NCI-H128 (cell line): Measurements from ENCODE around the gene GOLGA6D.
"Not testable (repeated sequence)": the region's sequence is repeated elsewhere in the genome, so short reads cannot be mapped to it uniquely, and the experiment has no call there.

Source experiments
- DNase-seq: peaks from one replicate; lab custom pipeline; 2025; ENCODE audit not compliant: unreplicated experiment; lab: John Stamatoyannopoulos, UW

GOLGA6D gene

GRCh38 chr15:75275617-75276016, 7.0 kb upstream of the GOLGA6D start:
- DNase-seq, result not testable (repeated sequence)

DNA sequence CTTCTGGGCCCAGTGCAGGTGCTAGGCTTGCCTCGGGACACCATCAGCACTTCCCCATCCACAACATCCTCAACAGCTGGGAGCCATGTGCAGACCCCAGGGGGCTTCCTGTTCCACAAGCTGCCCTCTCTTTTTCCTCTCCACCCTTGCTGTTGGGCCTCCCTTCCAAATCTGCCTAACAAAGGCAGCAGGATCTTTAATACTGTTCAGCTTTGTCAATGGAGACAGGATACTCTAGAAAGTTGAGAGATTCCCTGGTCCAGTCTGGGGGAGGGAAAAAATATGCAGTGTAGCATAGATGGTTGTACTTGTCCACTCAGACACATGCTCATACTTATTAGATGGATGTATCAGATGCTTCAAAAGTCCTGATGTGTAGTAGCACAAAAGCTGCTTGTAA, 4.1 kb upstream of the GOLGA6D start:
- DNase-seq, result not testable (repeated sequence)

GRCh38 chr15:75284152-75284551, 1.5 kb downstream of the GOLGA6D start:
- DNase-seq, result not testable (repeated sequence)

DNA sequence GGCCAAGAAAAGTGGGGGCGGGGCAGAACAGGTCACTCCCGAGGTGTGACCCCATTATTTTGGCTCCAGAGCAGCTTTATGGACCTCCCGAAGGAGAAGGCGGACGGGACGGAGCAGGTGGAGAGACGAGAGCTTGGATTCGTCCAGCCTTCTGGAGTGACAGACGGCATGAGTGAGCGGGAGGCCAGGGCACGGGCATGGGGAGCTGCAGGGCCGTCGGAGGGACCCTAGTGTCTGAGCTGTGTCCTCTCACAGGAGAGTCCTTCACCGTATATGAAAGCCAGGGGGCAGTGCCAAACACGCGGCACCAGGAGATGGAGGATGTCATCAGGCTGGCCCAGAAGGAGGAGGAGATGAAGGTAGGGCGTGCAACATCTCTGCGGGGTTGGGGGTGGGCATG, 11.0 kb downstream of the GOLGA6D start:
- DNase-seq, result not testable (repeated sequence)

DNA sequence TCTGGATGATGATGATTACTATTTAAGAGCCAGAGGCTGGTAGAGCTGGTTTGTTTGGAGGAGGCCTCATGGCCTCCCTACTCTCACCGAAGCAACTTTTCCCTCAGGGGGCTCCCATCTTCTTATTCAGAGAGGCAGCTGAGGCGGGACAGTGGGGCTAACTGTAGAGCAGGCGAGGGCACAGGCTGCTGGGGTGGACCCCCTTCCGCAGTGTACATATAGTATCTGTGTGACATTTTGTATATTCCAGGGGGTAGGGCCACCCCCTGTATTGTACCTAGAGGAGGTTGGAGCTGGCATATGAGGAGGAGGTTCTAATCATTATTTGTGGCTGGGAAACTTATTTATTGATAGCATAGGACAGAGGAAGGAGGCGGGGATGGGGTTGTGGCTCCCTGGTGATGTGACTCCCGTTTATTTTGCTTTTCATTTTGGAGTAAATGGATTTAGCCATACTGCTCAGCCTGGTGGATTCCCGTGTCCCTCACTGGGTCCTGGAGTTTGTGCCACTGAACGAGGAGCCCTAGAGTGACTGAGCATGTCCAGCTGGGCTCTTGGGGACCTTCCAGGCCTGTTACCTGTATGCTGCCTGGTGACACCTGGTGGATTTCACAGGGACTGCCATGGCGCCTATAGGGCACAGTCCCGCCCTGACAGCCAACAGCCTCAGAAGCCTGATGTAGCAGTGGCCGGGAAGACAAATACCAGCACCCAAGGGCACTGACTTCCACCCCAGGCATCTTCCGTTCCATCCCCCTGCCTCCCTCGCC, 16.1 kb downstream of the GOLGA6D start:
- not testable (repeated sequence) for DNase-seq

DNA sequence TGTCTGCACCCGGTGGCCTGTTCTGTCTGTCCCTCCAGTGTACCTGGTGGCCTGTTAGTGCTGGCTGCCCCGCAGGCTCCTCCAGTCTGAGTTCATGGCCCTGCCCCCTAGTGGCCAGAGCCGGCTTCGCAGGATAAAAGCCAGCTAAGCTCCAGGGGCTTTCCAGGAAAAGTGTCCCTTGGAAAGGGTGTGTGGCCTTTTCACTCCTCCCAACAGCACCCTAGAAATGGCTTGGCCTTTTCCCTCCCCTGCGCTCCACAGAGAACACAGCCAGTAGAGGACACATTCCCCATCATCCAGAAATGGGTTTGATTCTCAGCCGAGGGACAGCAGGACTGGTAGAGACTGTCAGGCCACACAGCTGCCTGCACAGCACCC, 16.7 kb downstream of the GOLGA6D start:
- not testable (repeated sequence) for DNase-seq

DNA sequence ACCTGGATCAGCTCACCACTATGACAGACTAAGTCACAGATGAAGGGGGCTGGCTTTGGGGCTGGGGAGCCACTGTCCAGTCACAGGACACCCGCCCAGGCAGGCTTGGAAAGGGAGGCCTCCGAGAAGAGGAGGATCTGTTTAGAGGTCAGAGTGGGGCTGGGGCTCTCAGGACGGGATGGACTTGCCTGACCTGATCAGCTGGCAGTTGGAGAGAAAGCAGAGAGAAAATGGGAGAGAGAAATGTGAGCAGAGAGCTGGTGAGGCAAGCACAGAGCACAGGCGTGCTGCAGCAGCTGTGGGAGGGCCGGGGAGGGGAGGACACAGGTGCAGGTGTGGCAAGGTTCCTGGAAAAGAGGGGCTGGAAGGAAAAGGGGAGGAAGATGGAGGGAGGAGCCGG, 17.4 kb downstream of the GOLGA6D start:
- DNase-seq, result not testable (repeated sequence)

- no peak for DNase-seq
Observed at GRCh38 chr15:75302318-75302717, 19.7 kb downstream of the GOLGA6D start.

DNA sequence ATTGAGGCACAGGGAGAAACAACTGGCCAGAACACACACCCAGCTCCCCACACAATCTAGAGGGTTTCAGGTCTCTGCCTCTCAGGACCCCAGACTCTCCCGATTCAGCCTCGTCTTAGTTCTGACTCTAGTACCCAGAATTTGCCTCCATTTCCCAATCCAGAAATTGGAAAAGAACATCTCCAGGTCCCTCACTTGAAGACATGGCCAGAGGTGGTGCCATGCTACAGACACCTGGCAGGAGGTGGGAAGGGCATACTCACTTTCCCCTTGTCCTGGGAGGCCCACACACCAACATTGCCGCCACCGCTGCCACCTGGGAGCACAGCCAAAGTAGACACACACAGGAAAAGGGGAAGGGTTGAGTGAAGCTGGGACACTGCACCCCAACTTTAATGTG, 20.1 kb downstream of the GOLGA6D start:
- DNase-seq, result not testable (repeated sequence)

DNA sequence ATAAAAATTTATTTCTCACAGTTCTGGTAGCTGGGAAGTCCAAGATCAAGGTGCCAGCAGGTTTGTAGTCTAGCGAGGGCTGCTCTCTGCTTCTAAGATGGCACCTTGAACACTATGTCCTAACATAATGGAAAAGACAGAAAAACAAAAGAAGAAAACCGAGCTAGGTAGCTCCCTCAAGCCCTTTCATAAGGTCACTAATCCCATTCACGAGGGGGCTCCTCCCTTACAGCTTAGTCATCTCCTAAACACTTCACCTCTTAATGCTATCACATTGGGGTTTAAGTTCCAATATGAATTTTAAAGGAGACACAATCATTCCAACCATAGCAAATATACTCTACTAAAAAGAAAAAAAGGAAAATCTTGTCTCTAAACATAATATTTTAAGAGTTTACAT, 23.6 kb downstream of the GOLGA6D start:
- no peak for DNase-seq

GRCh38 chr15:75307778-75308390, 25.2 kb downstream of the GOLGA6D start:
- no peak for DNase-seq

- no peak for DNase-seq
Observed at GRCh38 chr15:75309711-75310110, 27.1 kb downstream of the GOLGA6D start.

GRCh38 chr15:75312548-75312947, 29.9 kb downstream of the GOLGA6D start:
- DNase-seq, result not testable (repeated sequence)

DNA sequence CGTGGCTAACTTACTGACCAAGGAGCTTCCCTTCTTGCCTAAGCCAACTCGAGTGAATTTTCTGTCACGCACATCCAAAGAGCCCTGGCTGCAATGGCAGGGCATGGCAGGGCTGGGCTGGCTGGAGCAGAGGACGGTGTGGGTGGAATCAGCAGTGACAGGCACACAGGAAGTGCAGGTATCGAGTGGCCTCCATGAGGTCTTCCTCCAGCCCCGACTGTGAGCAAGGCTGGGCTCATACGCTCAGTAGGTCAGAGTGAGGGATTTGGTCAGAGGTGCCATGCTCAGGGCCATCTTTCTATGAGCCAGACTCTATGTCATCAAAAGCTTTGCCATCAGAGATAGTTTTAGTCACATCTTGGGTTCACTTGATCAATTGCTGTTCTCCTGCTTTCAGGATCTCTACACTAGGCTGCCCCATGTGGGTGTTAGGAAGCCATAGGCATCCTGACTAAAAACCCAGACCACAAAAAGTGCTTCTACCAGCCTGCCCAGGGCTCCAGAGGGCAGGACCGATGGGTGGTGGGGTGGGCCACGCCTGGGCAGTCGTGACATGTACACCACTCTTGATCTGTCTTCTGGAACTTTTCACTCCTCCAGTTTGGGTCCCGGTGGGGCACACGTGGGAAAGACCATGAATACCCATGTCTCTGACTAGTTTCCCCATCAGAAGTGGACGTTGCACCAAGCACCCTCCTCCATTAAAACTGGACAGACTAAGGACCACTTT, 30.6 kb downstream of the GOLGA6D start:
- DNase-seq, result no peak

GRCh38 chr15:75314552-75315290, 32.1 kb downstream of the GOLGA6D start:
- DNase-seq, result no peak

GRCh38 chr15:75319231-75319897, 36.7 kb downstream of the GOLGA6D start:
- DNase-seq, result not testable (repeated sequence)

GRCh38 chr15:75321711-75322110, 39.1 kb downstream of the GOLGA6D start:
- DNase-seq, result no peak

DNA sequence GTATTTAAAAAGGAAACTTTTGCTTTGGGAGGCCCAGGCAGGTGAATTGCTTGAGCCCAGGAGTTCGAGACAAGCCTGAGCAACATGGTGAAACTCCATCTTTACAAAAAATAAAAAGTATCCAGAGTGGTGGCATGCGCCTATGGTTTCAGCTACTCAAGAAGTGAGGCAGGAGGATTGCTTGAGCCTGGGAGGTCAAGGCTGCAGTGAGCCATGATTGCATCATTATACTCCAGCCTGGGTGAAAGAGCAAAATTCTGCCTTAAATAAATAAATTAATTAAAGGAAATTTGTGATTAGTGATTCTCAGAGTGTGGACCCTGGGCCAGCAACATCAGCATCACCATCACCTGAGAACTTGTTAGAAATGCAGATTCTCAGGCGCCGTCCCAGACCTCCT, 43.3 kb downstream of the GOLGA6D start:
- DNase-seq, result no peak

- DNase-seq, result no peak
Observed at GRCh38 chr15:75327005-75327404, 44.4 kb downstream of the GOLGA6D start.

- no peak for DNase-seq
Observed at GRCh38 chr15:75327491-75327890, 44.9 kb downstream of the GOLGA6D start.
